ENCODE data around the gene GOLGA8O.
"Not testable (repeated sequence)": the region's sequence is repeated elsewhere in the genome, so short reads cannot be mapped to it uniquely, and the experiment has no call there.

GOLGA8O gene

GRCh38 chr15:32455534-32455933 is at the start of gene GOLGA8O:
Gene GOLGA8O (minus strand): TSS chr15:32455634. CDS start chr15:32455536, 98 bp downstream.
- not testable (repeated sequence) for DNase-seq

DNA sequence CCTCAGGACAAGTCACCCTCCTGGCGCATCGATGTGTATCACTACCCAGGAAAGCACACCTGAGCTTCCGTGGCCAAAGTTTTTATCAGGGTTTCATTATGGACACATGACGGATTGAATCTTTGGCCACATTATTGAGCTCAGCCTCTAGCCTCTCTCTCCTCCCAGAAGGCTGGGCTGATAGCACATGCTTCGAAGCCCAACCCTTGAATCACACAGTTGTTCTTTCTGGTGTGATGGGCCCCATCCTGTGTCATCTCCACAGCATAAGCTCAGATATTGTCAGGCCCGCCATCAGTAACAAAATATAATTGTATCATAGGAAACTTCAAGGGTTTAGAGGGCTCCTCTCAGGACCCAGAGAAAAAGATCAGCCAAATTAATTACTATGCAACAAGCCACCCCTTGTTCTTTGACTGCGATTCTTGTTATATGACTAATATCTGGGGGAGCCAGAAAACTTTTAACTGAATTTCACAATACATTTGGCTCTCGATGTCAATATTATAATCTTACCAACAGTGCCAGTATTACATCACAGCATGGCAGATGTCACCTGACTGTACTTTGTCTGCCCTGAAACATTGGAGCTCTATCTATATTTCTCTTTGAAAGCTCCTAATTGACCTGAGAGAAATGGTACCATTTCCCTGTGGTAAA is 48.8 kb upstream of the GOLGA8O start:
- DNase-seq, result not testable (repeated sequence)

DNA sequence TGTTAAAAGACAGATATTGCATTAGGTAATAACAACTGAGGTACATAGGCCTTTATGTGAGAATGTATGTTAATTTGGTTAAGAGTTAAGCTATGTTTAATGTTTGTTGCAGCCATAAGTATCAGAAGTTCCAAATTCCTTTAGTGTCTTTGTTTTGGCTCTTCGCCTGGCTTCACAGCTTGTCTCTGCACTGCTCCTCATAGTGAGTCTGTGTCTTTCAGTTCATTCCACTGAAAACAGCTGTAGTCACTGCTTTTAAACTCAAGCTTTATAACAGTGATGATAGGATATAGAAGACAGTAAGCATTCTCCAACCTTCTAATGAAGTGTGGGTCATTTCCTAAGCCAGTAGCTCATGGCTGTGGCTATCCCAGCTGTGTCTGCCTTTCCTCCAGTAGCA is 47.5 kb upstream of the GOLGA8O start:
- DNase-seq, result not testable (repeated sequence)

GRCh38 chr15:32492768-32493167 is 37.3 kb upstream of the GOLGA8O start:
- DNase-seq, result not testable (repeated sequence)

DNA sequence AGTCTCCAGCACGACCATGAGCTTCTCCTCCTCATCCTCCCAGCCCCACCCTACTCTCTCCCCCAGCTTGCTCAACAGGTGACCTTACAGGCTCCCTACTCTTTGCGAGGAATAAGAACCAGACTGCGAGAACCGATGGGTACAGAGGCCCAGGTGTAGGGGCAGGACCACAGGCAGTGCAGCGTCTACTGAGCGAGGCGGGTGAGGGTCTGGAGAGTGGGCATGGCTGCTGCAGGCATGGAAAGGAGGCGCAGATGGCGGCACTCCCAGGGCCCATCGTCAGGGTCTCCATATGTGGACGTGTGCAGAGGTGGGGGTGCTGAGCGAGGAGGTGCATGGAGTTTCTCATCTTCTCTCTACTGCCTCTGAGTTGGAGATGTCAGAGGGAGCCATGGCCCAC is 31.0 kb upstream of the GOLGA8O start:
- DNase-seq, result not testable (repeated sequence)

DNA sequence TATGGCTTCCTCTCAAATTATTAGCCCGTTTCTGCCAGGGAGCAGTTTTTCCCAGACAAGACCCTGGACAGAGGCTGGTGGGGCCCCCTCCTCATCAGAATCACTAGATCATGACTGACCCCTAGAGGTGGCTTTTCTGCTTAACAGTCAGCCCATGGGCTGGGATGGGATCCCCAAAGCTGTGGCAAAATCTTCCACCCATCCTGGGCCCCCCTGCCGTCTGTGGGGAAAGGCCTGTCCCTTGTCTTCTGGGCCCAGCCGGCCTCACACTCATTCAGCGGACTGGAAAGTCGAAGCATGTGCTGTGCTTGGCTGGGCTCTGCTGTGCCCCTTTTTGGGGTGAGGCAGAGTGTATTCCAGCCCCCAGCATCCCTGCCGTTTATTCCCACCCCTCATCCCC is 27.9 kb upstream of the GOLGA8O start:
- DNase-seq, result not testable (repeated sequence)

DNA sequence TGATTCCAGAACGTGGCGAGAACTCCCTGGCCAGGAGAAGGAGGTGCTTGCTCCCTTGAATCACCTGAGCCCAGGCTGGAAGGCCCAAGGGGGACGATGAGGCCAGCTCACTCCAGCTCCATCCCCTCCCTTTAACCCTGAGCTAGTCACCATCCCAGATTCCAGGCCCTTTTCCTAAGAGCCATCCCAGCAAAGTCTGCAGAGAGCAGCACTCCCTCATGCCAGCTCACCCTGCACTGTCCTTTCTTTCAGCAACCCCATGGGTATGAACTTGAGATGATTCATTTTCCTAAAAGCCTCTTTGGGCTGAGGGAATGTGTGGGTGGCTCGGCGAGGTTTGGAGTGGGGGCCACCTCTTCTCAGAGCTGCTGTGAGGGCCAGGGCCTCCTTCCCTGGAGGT is 26.2 kb upstream of the GOLGA8O start:
- DNase-seq, result not testable (repeated sequence)

- DNase-seq, result not testable (repeated sequence)
Measured at GRCh38 chr15:32468076-32468475, 12.6 kb upstream of the GOLGA8O start.

DNA sequence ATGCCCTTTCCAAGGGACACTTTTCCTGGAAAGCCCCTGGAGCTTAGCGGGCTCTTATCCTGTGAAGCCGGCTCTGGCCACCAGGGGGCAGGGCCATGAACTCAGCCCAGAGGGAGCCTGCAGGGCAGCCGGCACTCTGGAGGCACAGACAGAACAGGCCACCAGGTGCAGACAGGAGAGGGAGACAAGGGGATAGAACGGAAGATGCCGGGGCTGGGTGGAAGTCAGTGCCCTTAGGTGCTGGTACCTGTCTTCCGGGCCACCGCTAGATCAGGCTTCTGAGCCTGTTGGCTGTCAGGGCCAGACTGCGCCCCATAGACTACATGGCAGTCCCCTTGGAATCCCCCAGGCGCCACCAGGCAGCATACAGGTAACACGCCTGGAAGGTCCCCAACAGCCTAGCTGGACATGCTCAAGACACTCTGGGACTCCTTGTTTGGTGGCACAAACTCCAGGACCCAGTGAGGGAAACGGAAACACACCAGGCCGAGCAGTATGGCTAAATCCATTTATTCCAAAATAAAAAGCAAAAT is 14.9 kb downstream of the GOLGA8O start:
- not testable (repeated sequence) for DNase-seq

- not testable (repeated sequence) for DNase-seq
Measured at GRCh38 chr15:32434102-32434963, 21.1 kb downstream of the GOLGA8O start.

DNA sequence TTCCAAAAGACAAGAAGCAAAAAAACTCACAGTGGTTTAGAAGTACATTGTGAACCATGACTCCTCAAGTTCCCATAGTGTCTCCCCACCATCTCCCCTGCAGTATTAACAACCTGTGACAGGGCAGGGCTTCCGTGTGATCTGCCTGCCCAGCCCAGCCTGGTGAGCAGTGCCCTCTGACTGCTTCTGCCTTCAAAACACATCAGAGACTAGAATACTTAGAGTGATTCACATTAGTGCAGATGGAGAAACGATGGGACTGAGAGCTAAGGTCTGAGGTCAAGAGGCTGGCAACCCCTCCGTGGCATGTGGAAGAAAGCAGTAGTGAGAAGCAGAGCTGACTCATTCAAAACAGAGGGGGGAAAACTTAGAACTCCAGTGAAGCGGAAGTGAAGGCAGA is 27.8 kb downstream of the GOLGA8O start:
- DNase-seq, result not testable (repeated sequence)

DNA sequence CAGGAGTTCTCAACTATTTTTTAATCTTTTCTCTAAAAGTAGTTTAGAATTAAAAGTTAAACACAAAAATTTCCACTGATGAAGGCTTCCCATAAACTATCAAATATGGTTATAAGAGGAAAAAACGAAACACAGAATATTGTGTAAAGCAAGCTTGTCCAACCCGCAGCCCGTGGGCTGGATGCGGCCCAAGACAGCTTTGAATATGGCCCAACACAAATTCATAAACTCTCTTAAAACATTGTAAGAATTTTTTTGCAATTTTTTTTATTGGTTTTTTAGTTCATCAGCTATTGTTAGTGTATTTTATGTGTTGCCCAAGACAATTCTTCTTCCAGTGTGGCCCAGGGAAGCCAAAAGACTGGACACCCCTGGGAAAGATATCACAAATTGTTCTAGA is 28.9 kb downstream of the GOLGA8O start:
- not testable (repeated sequence) for DNase-seq

- peak in 1 of 2 donors; percentile 37 for DNase-seq
Measured at GRCh38 chr15:32407903-32408302, 47.5 kb downstream of the GOLGA8O start.

DNA sequence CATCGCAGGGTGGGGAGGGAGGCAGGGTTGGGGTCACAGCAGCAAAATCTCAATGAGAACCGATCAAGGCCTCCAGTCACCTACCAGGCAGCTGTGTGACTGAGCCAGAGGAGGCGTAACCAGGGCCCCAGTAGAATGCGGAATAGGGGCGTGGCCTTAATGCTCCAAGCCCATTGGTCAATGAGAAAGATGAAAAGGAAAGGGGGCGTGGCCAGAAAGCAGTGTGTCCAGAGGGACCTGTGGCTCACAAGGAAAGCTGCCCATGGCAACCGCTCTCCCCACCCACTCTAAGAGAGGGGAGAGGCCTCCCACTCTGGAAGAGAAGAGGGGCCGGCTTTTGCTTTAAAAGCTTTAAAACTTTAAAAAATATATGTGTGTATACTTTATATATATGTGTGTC is 52.2 kb downstream of the GOLGA8O start, which contains the start of gene GOLGA8K:
Gene GOLGA8K, minus strand, starts transcription at position 101 of the 400 bp plus-strand sequence. Its CDS starts 98 bp downstream, at position 3.
- DNase-seq, result not testable (repeated sequence)

GRCh38 chr15:32396522-32396921 is 58.9 kb downstream of the GOLGA8O start:
- DNase-seq, result not testable (repeated sequence)

All from CD4-positive, alpha-beta T cell treated with Interferon alpha-2 for 1 hour (primary cell).